OCI-LY1 (cell line): ENCODE results near the gene CDH1.

Experiments used
- EZH2 ChIP-seq: fragments of 200-600 bp; sonication (generic), shearing (Covaris generic); IDR thresholded peaks from 2 replicates; pipeline ENCODE4 v1.8.0; 2017; ENCODE audit warnings: borderline replicate concordance, mixed run types, mild to moderate bottlenecking, antibody characterized with exemption, low read length, moderate library complexity, mixed read lengths
- TF ChIP-seq, protein P1 (sequence below): fragments of 200-600 bp; sonication (generic), shearing (Covaris generic); IDR thresholded peaks from 2 replicates; pipeline ENCODE4 v1.5.1; 2017; ENCODE audit warnings: mild to moderate bottlenecking, antibody characterized with exemption, low read length, moderate library complexity, mixed read lengths

DNA sequence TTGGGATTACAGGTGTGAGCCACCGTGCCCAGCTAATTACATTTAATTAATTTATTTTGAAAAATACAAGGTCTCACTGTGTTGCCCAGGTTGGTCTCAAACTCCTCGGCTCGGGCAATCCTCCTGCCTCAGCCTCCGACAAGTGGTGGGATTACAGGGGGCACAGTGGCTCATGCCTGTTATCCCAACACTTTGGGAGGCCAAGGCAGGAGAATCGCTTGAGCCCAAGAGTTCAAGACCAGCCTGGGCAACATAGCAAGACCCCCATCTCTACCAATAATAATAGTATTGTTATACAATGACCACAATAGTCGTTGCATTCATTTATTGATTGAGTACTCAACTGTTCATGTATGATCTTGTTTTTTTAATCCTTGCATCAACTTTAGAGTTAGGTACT is 22.0 kb downstream of the CDH1 start:
- TF ChIP-seq, protein P1, sequence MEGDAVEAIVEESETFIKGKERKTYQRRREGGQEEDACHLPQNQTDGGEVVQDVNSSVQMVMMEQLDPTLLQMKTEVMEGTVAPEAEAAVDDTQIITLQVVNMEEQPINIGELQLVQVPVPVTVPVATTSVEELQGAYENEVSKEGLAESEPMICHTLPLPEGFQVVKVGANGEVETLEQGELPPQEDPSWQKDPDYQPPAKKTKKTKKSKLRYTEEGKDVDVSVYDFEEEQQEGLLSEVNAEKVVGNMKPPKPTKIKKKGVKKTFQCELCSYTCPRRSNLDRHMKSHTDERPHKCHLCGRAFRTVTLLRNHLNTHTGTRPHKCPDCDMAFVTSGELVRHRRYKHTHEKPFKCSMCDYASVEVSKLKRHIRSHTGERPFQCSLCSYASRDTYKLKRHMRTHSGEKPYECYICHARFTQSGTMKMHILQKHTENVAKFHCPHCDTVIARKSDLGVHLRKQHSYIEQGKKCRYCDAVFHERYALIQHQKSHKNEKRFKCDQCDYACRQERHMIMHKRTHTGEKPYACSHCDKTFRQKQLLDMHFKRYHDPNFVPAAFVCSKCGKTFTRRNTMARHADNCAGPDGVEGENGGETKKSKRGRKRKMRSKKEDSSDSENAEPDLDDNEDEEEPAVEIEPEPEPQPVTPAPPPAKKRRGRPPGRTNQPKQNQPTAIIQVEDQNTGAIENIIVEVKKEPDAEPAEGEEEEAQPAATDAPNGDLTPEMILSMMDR: no peak
- TF ChIP-seq EZH2: no peak
